ENCODE data around the gene KITLG. TPM values are rescaled to one million over a fixed set of nuclear protein-coding genes. Genes with fewer than 3 reads are reported as not detected.
"Not testable (repeated sequence)": the region's sequence is repeated elsewhere in the genome, so short reads cannot be mapped to it uniquely, and the experiment has no call there.

KITLG gene, protein sequence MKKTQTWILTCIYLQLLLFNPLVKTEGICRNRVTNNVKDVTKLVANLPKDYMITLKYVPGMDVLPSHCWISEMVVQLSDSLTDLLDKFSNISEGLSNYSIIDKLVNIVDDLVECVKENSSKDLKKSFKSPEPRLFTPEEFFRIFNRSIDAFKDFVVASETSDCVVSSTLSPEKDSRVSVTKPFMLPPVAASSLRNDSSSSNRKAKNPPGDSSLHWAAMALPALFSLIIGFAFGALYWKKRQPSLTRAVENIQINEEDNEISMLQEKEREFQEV
- 1.1 TPM in 2 replicates for total RNA-seq
- polyA plus RNA-seq = 0.09 and 1.1 TPM in 2 replicates

DNA sequence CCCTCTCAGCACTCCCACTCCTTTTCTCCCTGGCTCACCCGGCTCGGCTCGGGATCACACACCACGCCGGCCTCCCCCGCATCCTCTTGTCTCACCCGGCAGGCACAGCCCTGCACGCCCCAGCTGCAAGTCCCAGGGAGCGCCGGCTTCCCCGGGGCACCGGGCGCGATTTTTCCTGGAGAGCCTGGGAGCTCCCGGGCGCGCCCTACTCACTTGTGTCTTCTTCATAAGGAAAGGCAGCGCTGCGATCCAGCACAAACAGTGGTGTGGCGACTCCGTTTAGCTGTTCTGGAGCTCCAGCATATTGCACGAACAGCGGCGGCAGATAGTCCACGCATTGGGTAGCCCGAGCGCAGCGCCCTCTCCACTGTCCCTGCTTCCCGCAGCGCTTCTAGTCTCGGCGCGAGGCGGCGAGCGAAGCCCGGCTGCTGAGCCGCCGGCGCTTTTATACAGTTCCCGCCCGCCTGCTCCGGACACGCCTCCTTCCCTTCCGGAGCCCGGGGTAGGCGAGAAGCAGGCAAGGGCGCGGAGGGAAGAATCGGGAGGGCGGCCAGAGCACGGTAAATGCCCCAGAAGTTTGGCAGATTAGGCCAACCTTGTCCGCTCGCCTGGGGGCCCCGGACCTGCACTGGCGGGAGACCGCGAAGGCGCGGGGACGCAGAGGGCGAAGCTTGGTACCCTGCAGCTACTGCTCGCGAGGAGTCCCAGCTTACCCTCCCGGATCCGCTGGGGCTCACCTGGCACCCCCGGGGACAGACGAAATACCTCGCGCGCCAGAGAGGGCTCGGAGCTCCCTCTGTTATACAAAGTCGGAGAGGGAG is at the start of gene KITLG:
Gene KITLG, minus strand, starts transcription at position 421 of the 821 bp plus-strand sequence. Its CDS starts 193 bp downstream, at position 228.
- Histone ChIP-seq H3K4me1 (ENCODE audit: low read depth) (peaks cover 12% of the 10 kb centered on the region), H3K36me3 (no peaks in the 10 kb centered on the region), H3K27me3 (peaks cover 20% of the 10 kb centered on the region), H3K27ac (no peak within 1 kb of the TSS), H3K9me3 (ENCODE audit: low read depth) (no peaks in the 10 kb centered on the region), H3K4me3 (peak within 1 kb of the TSS; percentile 55)
- DNase-seq (ENCODE audit: low read depth in 1 of 2, low spot score in 1 of 2) = peak; percentile 87 to 93
- TF ChIP-seq, protein P1, sequence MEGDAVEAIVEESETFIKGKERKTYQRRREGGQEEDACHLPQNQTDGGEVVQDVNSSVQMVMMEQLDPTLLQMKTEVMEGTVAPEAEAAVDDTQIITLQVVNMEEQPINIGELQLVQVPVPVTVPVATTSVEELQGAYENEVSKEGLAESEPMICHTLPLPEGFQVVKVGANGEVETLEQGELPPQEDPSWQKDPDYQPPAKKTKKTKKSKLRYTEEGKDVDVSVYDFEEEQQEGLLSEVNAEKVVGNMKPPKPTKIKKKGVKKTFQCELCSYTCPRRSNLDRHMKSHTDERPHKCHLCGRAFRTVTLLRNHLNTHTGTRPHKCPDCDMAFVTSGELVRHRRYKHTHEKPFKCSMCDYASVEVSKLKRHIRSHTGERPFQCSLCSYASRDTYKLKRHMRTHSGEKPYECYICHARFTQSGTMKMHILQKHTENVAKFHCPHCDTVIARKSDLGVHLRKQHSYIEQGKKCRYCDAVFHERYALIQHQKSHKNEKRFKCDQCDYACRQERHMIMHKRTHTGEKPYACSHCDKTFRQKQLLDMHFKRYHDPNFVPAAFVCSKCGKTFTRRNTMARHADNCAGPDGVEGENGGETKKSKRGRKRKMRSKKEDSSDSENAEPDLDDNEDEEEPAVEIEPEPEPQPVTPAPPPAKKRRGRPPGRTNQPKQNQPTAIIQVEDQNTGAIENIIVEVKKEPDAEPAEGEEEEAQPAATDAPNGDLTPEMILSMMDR (IDR thresholded peaks at IDR 0.05; ENCODE audit: low read depth, low read length) = peak; percentile 49

DNA sequence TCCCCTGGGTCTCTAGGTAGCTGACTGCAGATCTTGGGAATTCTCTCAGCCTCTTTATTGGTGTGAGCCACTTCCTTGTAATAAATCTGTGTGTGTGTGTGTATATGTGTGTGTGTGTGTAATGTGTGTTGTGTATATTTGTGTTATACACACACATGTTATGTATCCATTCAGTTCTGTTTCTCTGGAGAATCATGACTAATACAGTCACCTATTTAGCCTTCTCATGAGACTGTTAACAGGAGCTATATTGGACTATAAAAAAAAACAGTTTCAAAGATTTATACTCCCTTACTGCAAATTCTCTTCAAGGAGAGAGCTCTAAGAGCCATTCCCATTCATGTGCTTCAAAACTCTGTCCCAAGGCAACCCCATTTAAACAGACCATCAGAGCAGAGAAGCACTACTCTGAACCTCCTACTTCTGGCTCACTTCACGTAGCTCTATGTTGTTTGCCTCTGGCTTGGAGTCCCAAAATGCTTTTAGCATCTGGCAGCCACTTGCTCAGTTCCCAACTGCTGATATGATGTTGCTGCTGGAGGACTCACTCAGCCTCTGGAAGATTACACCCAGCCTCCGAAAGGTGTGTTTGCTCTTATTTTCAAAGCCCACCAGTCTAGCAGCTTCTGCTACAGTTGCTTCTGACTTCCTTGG is 48.7 kb upstream of the KITLG start:
- Histone ChIP-seq H3K27me3 (no peaks in the 10 kb centered on the region), H3K36me3 (no peaks in the 10 kb centered on the region), H3K27ac (no peak overlapping the region), H3K4me1 (ENCODE audit: low read depth) (no peaks in the 10 kb centered on the region), H3K4me3 (no peak overlapping the region), H3K9me3 (ENCODE audit: low read depth) (no peaks in the 10 kb centered on the region)
- TF ChIP-seq, protein P1 (IDR thresholded peaks at IDR 0.05; ENCODE audit: low read depth, low read length) = no peak
- DNase-seq (ENCODE audit: low read depth in 1 of 2, low spot score in 1 of 2) = no peak

DNA sequence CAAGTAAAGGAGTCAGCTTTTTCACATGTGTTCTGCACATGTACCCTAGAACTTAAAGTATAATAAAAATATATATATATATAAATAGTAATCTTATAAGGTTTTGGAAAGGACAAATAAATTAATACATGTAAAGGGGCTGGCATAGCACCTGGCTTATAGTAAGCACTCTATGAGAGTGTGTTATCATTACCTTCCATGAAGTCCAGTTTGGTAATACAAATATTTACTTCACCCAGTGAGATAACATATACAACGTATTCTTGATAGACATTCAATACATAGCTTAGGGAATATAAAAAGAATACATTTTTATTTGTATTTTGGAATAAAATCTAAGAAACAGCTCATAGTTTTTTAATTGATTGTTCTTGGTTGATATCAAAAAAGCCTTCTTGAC is 47.8 kb upstream of the KITLG start:
- not testable (repeated sequence) for H3K27me3 ChIP-seq; DNase-seq (ENCODE audit: low read depth in 1 of 2, low spot score in 1 of 2); H3K4me3 ChIP-seq

DNA sequence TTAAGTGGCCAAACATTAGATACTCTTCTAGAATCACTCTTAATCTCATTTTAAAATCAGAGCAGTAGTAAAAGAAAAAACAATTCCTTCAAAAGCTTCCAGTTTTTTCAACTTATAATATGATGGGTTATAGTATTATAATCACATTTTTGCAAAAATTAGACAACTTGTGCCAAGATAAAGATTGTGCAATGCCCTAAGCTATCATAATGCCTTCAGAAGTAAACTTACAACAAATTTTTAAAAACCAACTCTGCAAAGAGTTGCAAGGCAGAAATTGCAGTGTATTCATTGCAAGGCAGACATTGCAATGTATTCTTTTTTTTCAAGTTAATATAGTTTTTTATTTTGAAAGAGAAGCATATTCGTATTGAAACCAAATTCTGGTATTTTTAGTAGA is 47.2 kb upstream of the KITLG start:
- Histone ChIP-seq H3K27me3 (no peaks in the 10 kb centered on the region), H3K4me3 (no peak overlapping the region), H3K27ac (no peak overlapping the region), H3K4me1 (ENCODE audit: low read depth) (peaks cover 4% of the 10 kb centered on the region), H3K9me3 (ENCODE audit: low read depth) (no peaks in the 10 kb centered on the region), H3K36me3 (no peaks in the 10 kb centered on the region)
- TF ChIP-seq, protein P1 (IDR thresholded peaks at IDR 0.05; ENCODE audit: low read depth, low read length) = no peak
- DNase-seq (ENCODE audit: low read depth in 1 of 2, low spot score in 1 of 2) = peak in 1 of 2 donors; percentile 29

More for the DNA sequence above, 47.8 kb upstream of the KITLG start:
- H3K36me3 ChIP-seq; H3K4me1 ChIP-seq (ENCODE audit: low read depth); H3K9me3 ChIP-seq (ENCODE audit: low read depth); H3K27ac ChIP-seq: not testable (repeated sequence)

DNA sequence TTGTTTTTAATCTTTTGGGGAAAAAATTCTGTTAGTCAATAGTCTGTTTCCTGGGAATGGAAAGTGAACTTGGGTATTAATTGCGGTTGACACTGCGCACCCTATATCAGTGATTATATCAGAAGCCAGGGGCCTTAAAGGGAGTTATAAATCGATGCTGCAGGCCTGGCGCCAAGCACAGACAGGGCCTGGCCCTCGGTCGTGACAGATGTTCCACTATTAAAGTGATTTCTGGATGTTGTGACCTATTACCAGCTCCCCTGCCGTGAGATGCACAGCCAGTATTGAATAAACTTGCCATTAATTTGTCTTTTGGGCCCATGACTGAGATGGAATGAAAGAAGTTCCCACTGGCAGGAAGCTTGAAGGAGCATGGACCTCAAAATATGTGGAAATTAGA is 45.1 kb upstream of the KITLG start:
- TF ChIP-seq, protein P1 (IDR thresholded peaks at IDR 0.05; ENCODE audit: low read depth, low read length) = no peak
- no peak overlapping the region for H3K27ac ChIP-seq
- no peaks in the 10 kb centered on the region for H3K36me3 ChIP-seq
- H3K4me3 ChIP-seq = no peak overlapping the region
- peaks cover 4% of the 10 kb centered on the region for H3K4me1 ChIP-seq (ENCODE audit: low read depth)
- no peaks in the 10 kb centered on the region for H3K27me3 ChIP-seq
- no peaks in the 10 kb centered on the region for H3K9me3 ChIP-seq (ENCODE audit: low read depth)
- no peak for DNase-seq (ENCODE audit: low read depth in 1 of 2, low spot score in 1 of 2)
